RWPE1 (cell line): ENCODE data around the gene COPS6.
A peak's percentile ranks its signal among the peaks of the same experiment; 100 is the strongest.

Experiments
- CTCF ChIA-PET: fragments of 350-600 bp; sonication (Branson Sonifier 250); formaldehyde crosslinking; extraction: SDS; loops from one replicate; lab custom pipeline; 2021; lab: Yijun Ruan, JAX
- POLR2A ChIA-PET: fragments of 400-600 bp; formaldehyde crosslinking; extraction: SDS; loops from one replicate; lab custom pipeline; 2020; ENCODE audit warnings: antibody characterized with exemption; ENCODE audit not compliant: low non-redundant PET; lab: Yijun Ruan, JAX
- DNase-seq: peaks from one replicate; pipeline ENCODE4 v3.0.0; 2012; ENCODE audit warnings: low spot score
- H3K27ac ChIP-seq: fragments of 450-650 bp; 2 replicates; pipeline ENCODE4 v1.5.1; 2017
- CTCF ChIP-seq: fragments of 450-650 bp; conservative IDR thresholded peaks from 2 replicates; pipeline ENCODE4 v1.5.1; 2017; ENCODE audit warnings: low read depth, mild to moderate bottlenecking

Gene COPS6

GRCh38 chr7:100102950-100103840, 14.4 kb downstream of the COPS6 start:
- POLR2A ChIA-PET = interaction anchor here (0.7 kb wide), 1 partner anchor 144 kb away, joined by 4 read pairs; no protein-coding TSS in a partner anchor
- no peak for TF ChIP-seq CTCF
- H3K27ac ChIP-seq = peak overlapping the region; percentile 98
- CTCF ChIA-PET = interaction anchor here (0.5 kb wide), 1 partner anchor 10 kb away, joined by 3 read pairs; no protein-coding TSS in a partner anchor
- DNase-seq = no peak

GRCh38 chr7:100105534-100105933, 16.8 kb downstream of the COPS6 start:
- CTCF ChIA-PET = no interaction called here
- POLR2A ChIA-PET = no interaction called here

GRCh38 chr7:100106633-100107032, 17.9 kb downstream of the COPS6 start:
- ChIA-PET POLR2A (no interaction called here), CTCF (interaction anchor here (0.6 kb wide), 1 partner anchor 301 kb away, joined by 3 read pairs; no protein-coding TSS in a partner anchor)
- DNase-seq = no peak
- H3K27ac ChIP-seq = peak overlapping the region; percentile 36
- no peak for TF ChIP-seq CTCF

More at GRCh38 chr7:100105534-100105933, 16.8 kb downstream of the COPS6 start:
- DNase-seq = no peak
- TF ChIP-seq CTCF = no peak
- peak overlapping the region; percentile 36 for H3K27ac ChIP-seq

- no peak for TF ChIP-seq CTCF
- no peak for DNase-seq
- CTCF ChIA-PET = no interaction called here
- POLR2A ChIA-PET = no interaction called here
- peak overlapping the region; percentile 36 for H3K27ac ChIP-seq
Measured at GRCh38 chr7:100107125-100107737, 18.5 kb downstream of the COPS6 start.

GRCh38 chr7:100107890-100108289, 19.1 kb downstream of the COPS6 start:
- ChIA-PET CTCF (interaction anchor here (0.7 kb wide), 1 partner anchor 38 kb away, joined by 4 read pairs; no protein-coding TSS in a partner anchor), POLR2A (no interaction called here)
- peak overlapping the region; percentile 36 for H3K27ac ChIP-seq
- no peak for DNase-seq
- TF ChIP-seq CTCF = no peak

- H3K27ac ChIP-seq = peak overlapping the region; percentile 36
- CTCF ChIA-PET = no interaction called here
- DNase-seq = no peak
- POLR2A ChIA-PET = no interaction called here
- TF ChIP-seq CTCF = no peak
Measured at GRCh38 chr7:100109521-100110163, 20.9 kb downstream of the COPS6 start.
